LNCAP (cell line): ENCODE results near the gene CLDN6.
A peak's percentile ranks its signal among the peaks of the same experiment; 100 is the strongest.

Experiments
- CTCF ChIP-seq: fragments of 450-650 bp; IDR thresholded peaks from 2 replicates; pipeline ENCODE4 v1.5.1; 2017; ENCODE audit warnings: mild to moderate bottlenecking

The CLDN6 gene

GRCh38 chr16:3022208-3022683, 4.3 kb upstream of the CLDN6 start:
- TF ChIP-seq CTCF, result no peak

GRCh38 chr16:3021449-3022207, 3.6 kb upstream of the CLDN6 start:
- TF ChIP-seq CTCF, result peak; percentile 49

GRCh38 chr16:3020604-3021448, 2.8 kb upstream of the CLDN6 start:
- TF ChIP-seq CTCF, result no peak

GRCh38 chr16:3020247-3020603, 2.2 kb upstream of the CLDN6 start, which contains the start of gene TNFRSF12A:
Gene TNFRSF12A (plus strand): TSS chr16:3020368. CDS start chr16:3020398, 30 bp downstream.
- TF ChIP-seq CTCF, result no peak

GRCh38 chr16:3019594-3020246, 1.7 kb upstream of the CLDN6 start:
- TF ChIP-seq CTCF, result no peak

- TF ChIP-seq CTCF, result no peak
Measured at GRCh38 chr16:3017344-3017743, 639 bp downstream of the CLDN6 start.

- no peak for TF ChIP-seq CTCF
Measured at GRCh38 chr16:3015865-3016521, 2.0 kb downstream of the CLDN6 start.
